AG10803 (cell line): ENCODE data around the gene ZDHHC24.

ENCODE experiments used
- DNase-seq: peaks from one replicate; pipeline ENCODE4 v3.0.0; 2010; ENCODE audit warnings: low read depth
- H3K4me3 ChIP-seq: 2 replicates; pipeline ENCODE4 v1.5.1; 2011; ENCODE audit warnings: mild to moderate bottlenecking, low read length, control low read depth
- CTCF ChIP-seq: conservative IDR thresholded peaks from 2 replicates; pipeline ENCODE4 v1.5.1; 2011; ENCODE audit warnings: mild to moderate bottlenecking, low read length, control low read depth, inconsistent platforms

ZDHHC24 gene

GRCh38 chr11:66559142-66559865, 13.5 kb upstream of the ZDHHC24 start:
- TF ChIP-seq CTCF, result no peak
- no peak for DNase-seq
- no peak overlapping the region for H3K4me3 ChIP-seq

GRCh38 chr11:66557733-66558326, 12.0 kb upstream of the ZDHHC24 start:
- H3K4me3 ChIP-seq, result no peak overlapping the region
- TF ChIP-seq CTCF, result no peak
- no peak for DNase-seq

GRCh38 chr11:66556086-66556485, 10.2 kb upstream of the ZDHHC24 start:
- no peak overlapping the region for H3K4me3 ChIP-seq
- DNase-seq, result no peak
- TF ChIP-seq CTCF, result no peak

GRCh38 chr11:66555416-66555815, 9.6 kb upstream of the ZDHHC24 start:
- TF ChIP-seq CTCF, result no peak
- no peak overlapping the region for H3K4me3 ChIP-seq
- DNase-seq, result no peak

- H3K4me3 ChIP-seq, result no peak overlapping the region
- TF ChIP-seq CTCF, result no peak
- no peak for DNase-seq
Observed at GRCh38 chr11:66554602-66555001, 8.8 kb upstream of the ZDHHC24 start.

GRCh38 chr11:66550887-66551286, 5.0 kb upstream of the ZDHHC24 start:
- H3K4me3 ChIP-seq, result no peak overlapping the region
- TF ChIP-seq CTCF, result no peak

GRCh38 chr11:66549696-66550095, 3.8 kb upstream of the ZDHHC24 start:
- no peak for TF ChIP-seq CTCF

More at GRCh38 chr11:66550887-66551286, 5.0 kb upstream of the ZDHHC24 start:
- no peak for DNase-seq

More at GRCh38 chr11:66549696-66550095, 3.8 kb upstream of the ZDHHC24 start:
- no peak overlapping the region for H3K4me3 ChIP-seq
- no peak for DNase-seq
